Measurements from ENCODE around the gene RGS7.

GRCh38 chr1:240800291-240800690 is 556.7 kb downstream of the RGS7 start:
- TF ChIP-seq NBN (IDR thresholded peaks at IDR 0.05) (no peak), BHLHE40 (IDR thresholded peaks at IDR 0.05; ENCODE audit: borderline replicate concordance in 1 of 2, low read depth in 2 of 2, low read length in 1 of 2) (no peak), POLR2AphosphoS5 (IDR thresholded peaks at IDR 0.05; ENCODE audit: low read length) (no peak), CTCF (IDR thresholded peaks at IDR 0.05 in 2 of 3, conservative IDR thresholded peaks at IDR 0.05 in 1 of 3; ENCODE audit: control insufficient read depth in 2 of 3, extremely low read depth in 1 of 3, insufficient read depth in 1 of 3, low read depth in 3 of 3, low read length in 3 of 3) (no peak), REST (IDR thresholded peaks at IDR 0.05; ENCODE audit: low read depth, low read length) (no peak), ZBTB4 (CRISPR knock-in tag; IDR thresholded peaks at IDR 0.05) (no peak), CHD2 (IDR thresholded peaks at IDR 0.05; ENCODE audit: borderline replicate concordance, low read depth, low read length) (no peak), SMC3 (IDR thresholded peaks at IDR 0.05; ENCODE audit: borderline replicate concordance, low read length) (no peak), SP1 (IDR thresholded peaks at IDR 0.05; ENCODE audit: low read depth, low read length) (no peak), EP300 (IDR thresholded peaks at IDR 0.05; ENCODE audit: borderline replicate concordance in 1 of 2, control insufficient read depth in 1 of 2, low read depth in 2 of 2, low read length in 2 of 2) (no peak), SREBF2 (IDR thresholded peaks at IDR 0.05; ENCODE audit: low read length) (no peak), SRF (IDR thresholded peaks at IDR 0.05; ENCODE audit: low read depth in 2 of 2, low read length in 2 of 2) (no peak), POLR2A (IDR thresholded peaks at IDR 0.05; ENCODE audit: low read depth, low read length) (no peak), RFX5 (IDR thresholded peaks at IDR 0.05; ENCODE audit: low read depth, low read length) (no peak)

All from GM12878 (cell line).